ENCODE data around the gene DDX41. TPM values are rescaled to one million over a fixed set of nuclear protein-coding genes. Genes with fewer than 3 reads are reported as not detected.

Gene DDX41
- total and polyA plus RNA-seq, 2 of the 13 experiments (the other 11 are each of a cell fraction or from before 2014, with no cell fraction given): 62.8 to 105 TPM

- no peak overlapping the region for H2AFZ ChIP-seq (ENCODE audit: low read length)
- no peak overlapping the region for H3K4me3 ChIP-seq (replicated peaks in 1 of 3; ENCODE audit: insufficient read depth in 1 of 3, low read depth in 2 of 3, low read length in 3 of 3)
- H3K4me2 ChIP-seq (ENCODE audit: low read depth, low read length): no peak overlapping the region
- FAIRE-seq: no peak
- H3K9me3 ChIP-seq (ENCODE audit: low read length): no peaks in the 10 kb centered on the region
- BruUV-seq (replicated peaks): no TSS peak
- no peak for DNase-seq (ENCODE audit: low spot score)
- peaks cover 30 to 57% of the 10 kb centered on the region in 2 experiments; a peak in 4 of 5 replicates for H3K36me3 ChIP-seq (replicated peaks in 1 of 2; ENCODE audit: control insufficient read depth in 1 of 2, insufficient read depth in 2 of 2, low read length in 2 of 2)
- ATAC-seq: no peak
- WGBS (ENCODE audit: low lambda C conversion rate): 96% methylated on average over 11 of the region's 16 CpGs
- H3K9ac ChIP-seq (ENCODE audit: insufficient read depth, low read depth, low read length): no peak overlapping the region
- intact Hi-C loops (cut with micrococcal nuclease; ENCODE audit: unreplicated experiment): no loop called here
- no peaks in the 10 kb centered on the region; a peak in 1 of 5 replicates for H3K27me3 ChIP-seq (ENCODE audit: control insufficient read depth in 1 of 2, insufficient read depth in 2 of 2, low read length in 2 of 2)
- in situ Hi-C loops (cut with HindIII; ENCODE audit: extremely low pct_ligation_motif_present, low pct_unique_long_range_greater_than_20kb): no loop called here
- ChIA-PET CTCF (ENCODE audit: low intra/inter-chr PET ratio, low total read pairs) (no interaction called here), POLR2A (no interaction called here)
- no peak overlapping the region for H3K27ac ChIP-seq (ENCODE audit: extremely low read length, insufficient read depth, low read length)
- peaks cover 17% of the 10 kb centered on the region for H3K4me1 ChIP-seq (ENCODE audit: insufficient read depth, low read length)
- H4K20me1 ChIP-seq (ENCODE audit: insufficient read depth, low read length): no peaks in the 10 kb centered on the region; the same call in 1 of the 2 replicates
- peaks cover 15% of the 10 kb centered on the region for H3K79me2 ChIP-seq (ENCODE audit: insufficient read depth, low read length)
- TF ChIP-seq IRF1 (CRISPR knock-in tag; IDR thresholded peaks at IDR 0.05; ENCODE audit: low read depth): no peak
- no peak for TF ChIP-seq MED13 (CRISPR knock-in tag; IDR thresholded peaks at IDR 0.05)
- TF ChIP-seq TBL1XR1 (IDR thresholded peaks at IDR 0.05; ENCODE audit: borderline replicate concordance, low read length, partially characterized antibody): no peak
- no peak for TF ChIP-seq RFX1 (IDR thresholded peaks at IDR 0.05)
- TF ChIP-seq ZNF710 (CRISPR knock-in tag; IDR thresholded peaks at IDR 0.05; ENCODE audit: borderline replicate concordance): no peak
- no peak for TF ChIP-seq HES4 (CRISPR knock-in tag; IDR thresholded peaks at IDR 0.05; ENCODE audit: borderline replicate concordance)
- TF ChIP-seq ZNF567 (CRISPR knock-in tag; IDR thresholded peaks at IDR 0.05; ENCODE audit: borderline replicate concordance): no peak
- TF ChIP-seq YY1 (IDR thresholded peaks at IDR 0.05; ENCODE audit: insufficient read depth, insufficient replicate concordance, low read depth, low read length): no peak
- TF ChIP-seq HINFP (CRISPR knock-in tag; IDR thresholded peaks at IDR 0.05; ENCODE audit: low read depth): no peak
- no peak for TF ChIP-seq ONECUT2 (CRISPR knock-in tag; IDR thresholded peaks at IDR 0.05)
- no peak for TF ChIP-seq SP5 (CRISPR knock-in tag; IDR thresholded peaks at IDR 0.05; ENCODE audit: borderline replicate concordance, low read depth)
- TF ChIP-seq ZC3H13 (CRISPR knock-in tag; IDR thresholded peaks at IDR 0.05): no peak
- no peak for TF ChIP-seq ZNF24 (IDR thresholded peaks at IDR 0.05)
- no peak for TF ChIP-seq ZNF646 (CRISPR knock-in tag; IDR thresholded peaks at IDR 0.05)
These were observed 3.9 kb downstream of the DDX41 start for GRCh38 chr5:177512736-177513380.

Data from HepG2 (cell line).